Activated CD4-positive, alpha-beta T cell treated with anti-CD3 and anti-CD28 coated beads for 36 hours (primary cell): ENCODE measurements around the gene GTPBP3. TPM values are rescaled to one million over a fixed set of nuclear protein-coding genes. Genes with fewer than 3 reads are reported as not detected.

Experiments
- ATAC-seq: fragments of 200-7000 bp; cut with Tn5 transposase; one replicate; pipeline ENCODE4 v1.10.0; 2021; ENCODE audit warnings: mild to moderate bottlenecking, moderate library complexity
- CTCF ChIA-PET: fragments of 350-600 bp; sonication (Branson Sonifier 250); formaldehyde crosslinking; loops from one replicate; lab custom pipeline; 2021; ENCODE audit warnings: antibody characterized with exemption; lab: Charles Lee
- POLR2A ChIA-PET: fragments of 350-600 bp; sonication (Branson Sonifier 250); formaldehyde crosslinking; loops from one replicate; lab custom pipeline; 2021; ENCODE audit warnings: antibody characterized with exemption, inconsistent platforms; lab: Charles Lee
- DNase-seq: peaks from one replicate; pipeline ENCODE4 v3.0.0-alpha.2; 2020
- H3K27ac Mint-ChIP-seq: one replicate; pipeline ENCODE4 v1.8.0; 2021; ENCODE audit warnings: mixed read lengths
- H3K27me3 Mint-ChIP-seq: one replicate; pipeline ENCODE4 v1.8.0; 2021; ENCODE audit warnings: mixed read lengths
- H3K36me3 Mint-ChIP-seq: one replicate; pipeline ENCODE4 v1.8.0; 2021; ENCODE audit warnings: low read depth, mixed read lengths
- H3K4me1 Mint-ChIP-seq: one replicate; pipeline ENCODE4 v1.8.0; 2021; ENCODE audit warnings: mixed read lengths
- H3K4me3 Mint-ChIP-seq: one replicate; pipeline ENCODE4 v1.8.0; 2021; ENCODE audit warnings: mild to moderate bottlenecking, moderate library complexity, mixed read lengths
- H3K9me3 Mint-ChIP-seq: one replicate; pipeline ENCODE4 v1.8.0; 2021; ENCODE audit warnings: low read depth, mixed read lengths
- intact Hi-C, 2 experiments: fragments of 100-400 bp; cut with DNase I in 1 of 2; cut with micrococcal nuclease in 1 of 2; formaldehyde crosslinking; loops; one replicate each; pipeline versions ENCODE4 v1.14.2 to v1.15.1; 2022 to 2024; cut with DNase I, micrococcal nuclease
- total RNA-seq, 2 experiments: library from RNA; stranded (reverse); gene quantifications; one replicate each; pipeline ENCODE4 v1.2.3, GENCODE V29; 2021

The GTPBP3 gene
- total RNA-seq, 2 experiments from 2014 or later: 37.3 to 39.8 TPM

- peaks cover 5% of the 10 kb centered on the region for H3K4me1 Mint-ChIP-seq
- no peak for ATAC-seq
- no peak overlapping the region for H3K27ac Mint-ChIP-seq
- intact Hi-C loops: no loop called here
- H3K27me3 Mint-ChIP-seq: peaks cover 4% of the 10 kb centered on the region
- no peaks in the 10 kb centered on the region for H3K9me3 Mint-ChIP-seq
- CTCF ChIA-PET: interaction anchor here (0.7 to 1.5 kb wide), 4 partner anchors 14 to 85 kb away, joined by 3 to 6 read pairs (median 4); no protein-coding TSS in a partner anchor
- no peak for DNase-seq
- no peak overlapping the region for H3K4me3 Mint-ChIP-seq
- no peaks in the 10 kb centered on the region for H3K36me3 Mint-ChIP-seq
- POLR2A ChIA-PET: no interaction called here
Observed at GRCh38 chr19:17365361-17365760, 28.0 kb downstream of the GTPBP3 start.

GRCh38 chr19:17370026-17370587 is 32.8 kb downstream of the GTPBP3 start:
- ChIA-PET CTCF (no interaction called here), POLR2A (no interaction called here)
- no peaks in the 10 kb centered on the region for H3K36me3 Mint-ChIP-seq
- no peak for DNase-seq
- H3K9me3 Mint-ChIP-seq: no peaks in the 10 kb centered on the region
- no peak overlapping the region for H3K4me3 Mint-ChIP-seq
- no peak for ATAC-seq
- peaks cover 4% of the 10 kb centered on the region for H3K27me3 Mint-ChIP-seq
- peaks cover 7% of the 10 kb centered on the region for H3K4me1 Mint-ChIP-seq
- intact Hi-C loops: no loop called here
- no peak overlapping the region for H3K27ac Mint-ChIP-seq

DNA sequence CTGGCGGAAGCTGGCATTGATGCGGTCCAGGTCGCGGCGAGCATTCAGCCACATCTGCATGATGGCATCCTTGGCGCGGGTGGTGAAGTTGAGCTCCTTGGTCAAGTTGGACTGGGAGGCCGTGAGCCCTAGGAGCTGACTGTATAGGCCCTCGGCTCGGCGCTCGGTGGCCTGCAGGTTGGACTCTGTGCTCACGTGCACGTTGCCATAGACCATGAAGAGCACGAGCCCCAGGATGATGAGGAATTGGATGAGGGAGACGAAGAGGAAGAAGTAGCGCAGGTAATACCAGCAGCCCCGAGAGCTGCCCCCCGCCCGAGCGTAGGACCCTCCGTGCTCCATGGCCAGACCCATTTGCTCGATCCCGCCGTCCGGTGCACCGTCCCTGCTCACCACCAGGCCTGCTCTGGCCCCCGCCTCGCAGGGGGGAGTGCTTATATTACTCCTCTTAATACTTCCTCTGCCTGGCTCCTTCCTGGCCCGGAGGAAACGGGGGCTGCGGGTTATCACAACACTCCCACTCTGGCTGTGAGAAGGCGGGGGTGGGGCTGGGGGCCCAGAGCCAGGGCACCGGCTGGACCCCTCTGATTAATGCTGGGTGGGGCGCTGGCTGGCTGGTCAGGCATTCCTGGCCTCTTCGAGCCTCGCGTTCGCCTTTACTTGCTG is 39.7 kb downstream of the GTPBP3 start, which contains the start of gene PLVAP:
Gene PLVAP, minus strand, starts transcription at position 408 of the 666 bp plus-strand sequence. Its CDS starts 54 bp downstream, at position 354.
- POLR2A ChIA-PET: no interaction called here
- H3K36me3 Mint-ChIP-seq: peaks cover 2% of the 10 kb centered on the region
- H3K27me3 Mint-ChIP-seq: peaks cover 10% of the 10 kb centered on the region
- intact Hi-C loops: no loop called here
- no peak within 1 kb of the TSS for H3K27ac Mint-ChIP-seq
- DNase-seq (no peak), ATAC-seq (no peak)
- CTCF ChIA-PET: interaction anchor here (1.4 kb wide), 1 partner anchor 12 kb away, joined by 5 read pairs; no protein-coding TSS in a partner anchor
- H3K9me3 Mint-ChIP-seq: peaks cover 4% of the 10 kb centered on the region
- H3K4me1 Mint-ChIP-seq: no peaks in the 10 kb centered on the region
- H3K4me3 Mint-ChIP-seq: no peak within 1 kb of the TSS

DNA sequence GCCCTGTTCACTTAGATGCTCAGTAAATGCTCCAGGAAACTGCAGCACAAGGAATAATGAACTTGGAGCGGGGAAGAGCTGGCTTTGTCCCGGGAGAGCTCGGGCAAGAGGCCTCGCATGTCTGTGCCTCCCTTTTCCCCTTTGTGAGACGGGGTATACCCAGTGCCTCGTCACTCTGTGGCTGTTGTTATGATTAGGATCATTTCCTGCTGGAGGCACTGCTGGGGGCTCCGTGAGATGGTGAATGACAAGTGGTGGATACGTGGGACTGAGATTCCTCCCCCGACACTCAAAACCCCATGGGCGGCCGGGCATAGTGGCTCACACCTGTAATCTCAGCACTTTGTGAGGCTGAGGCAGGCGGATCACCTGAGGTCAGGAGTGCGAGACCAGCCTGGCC is 40.9 kb downstream of the GTPBP3 start:
- ChIA-PET CTCF (no interaction called here), POLR2A (no interaction called here)
- Mint-ChIP-seq H3K27ac (no peak overlapping the region), H3K27me3 (peaks cover 10% of the 10 kb centered on the region), H3K9me3 (peaks cover 4% of the 10 kb centered on the region), H3K4me3 (no peak overlapping the region), H3K4me1 (peaks cover 7% of the 10 kb centered on the region), H3K36me3 (peaks cover 2% of the 10 kb centered on the region)
- no peak for DNase-seq
- intact Hi-C loops: no loop called here
- no peak for ATAC-seq

- no peak overlapping the region for H3K27ac Mint-ChIP-seq
- H3K4me1 Mint-ChIP-seq: peaks cover 8% of the 10 kb centered on the region
- H3K9me3 Mint-ChIP-seq: peaks cover 4% of the 10 kb centered on the region
- intact Hi-C loops: no loop called here
- H3K36me3 Mint-ChIP-seq: peaks cover 2% of the 10 kb centered on the region
- no peak for ATAC-seq
- ChIA-PET CTCF (interaction anchor here (1.1 kb wide), 1 partner anchor 112 kb away, joined by 4 read pairs; the partner anchor contains the start of gene BABAM1), POLR2A (no interaction called here)
- no peak overlapping the region for H3K4me3 Mint-ChIP-seq
- peaks cover 10% of the 10 kb centered on the region for H3K27me3 Mint-ChIP-seq
- DNase-seq: no peak
Observed at GRCh38 chr19:17379221-17379631, 41.9 kb downstream of the GTPBP3 start.

- H3K4me1 Mint-ChIP-seq: peaks cover 8% of the 10 kb centered on the region
- CTCF ChIA-PET: interaction anchor here (0.9 to 1.1 kb wide), 3 partner anchors 9 to 48 kb away, joined by 3 to 5 read pairs (median 3); no protein-coding TSS in a partner anchor
- peaks cover 10% of the 10 kb centered on the region for H3K27me3 Mint-ChIP-seq
- POLR2A ChIA-PET: no interaction called here
- intact Hi-C loops: no loop called here
- DNase-seq (no peak), ATAC-seq (no peak)
- no peak overlapping the region for H3K4me3 Mint-ChIP-seq
- H3K27ac Mint-ChIP-seq: no peak overlapping the region
- H3K9me3 Mint-ChIP-seq: peaks cover 4% of the 10 kb centered on the region
- H3K36me3 Mint-ChIP-seq: peaks cover 2% of the 10 kb centered on the region
Observed at GRCh38 chr19:17380426-17381138, 43.2 kb downstream of the GTPBP3 start.

DNA sequence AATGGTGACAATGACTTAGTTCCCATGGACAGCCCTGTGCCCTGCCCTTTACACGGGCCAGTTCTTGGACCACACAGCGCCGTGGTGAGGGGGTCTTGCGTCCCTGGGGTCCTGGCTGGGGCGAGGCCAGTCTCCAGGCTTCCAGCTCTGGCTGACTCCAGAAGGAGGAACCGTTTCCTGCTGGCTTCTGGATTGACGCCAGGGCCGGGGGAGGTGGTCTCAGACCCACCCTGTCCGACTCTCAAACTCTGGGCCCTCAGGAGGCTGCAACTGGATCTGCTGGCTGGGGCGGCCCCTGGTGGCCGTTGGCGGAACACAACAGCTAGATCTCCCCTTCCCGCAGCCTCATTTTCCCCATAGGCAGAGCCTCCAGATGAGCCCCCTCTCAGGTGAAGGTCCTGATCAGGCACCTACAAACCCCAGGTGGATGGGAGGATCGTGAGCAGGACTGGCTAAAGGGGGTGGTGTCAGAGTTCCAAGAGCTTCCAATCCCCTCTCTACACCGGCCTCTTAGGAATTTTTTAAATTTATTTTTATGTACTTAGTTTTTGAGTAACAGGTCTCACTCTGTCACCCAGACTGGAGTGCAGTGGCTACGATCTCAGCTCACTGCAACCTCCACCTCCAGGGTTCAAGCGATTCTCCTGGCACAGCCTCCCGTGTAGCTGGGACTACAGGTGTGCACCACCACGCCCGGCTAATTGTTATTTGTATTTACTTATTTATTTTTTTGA is 48.7 kb downstream of the GTPBP3 start:
- H3K27ac Mint-ChIP-seq: no peak overlapping the region
- H3K4me3 Mint-ChIP-seq: no peak overlapping the region
- CTCF ChIA-PET: interaction anchor here (0.6 to 1.9 kb wide), 23 partner anchors 9 to 552 kb away, joined by 3 to 8 read pairs (median 3); partner anchors contain the start of genes ABHD8, BST2, DDA1 and MRPL34
- intact Hi-C loops: loop anchor here (1.0 kb wide), 2 partner anchors 40 to 94 kb away; no protein-coding TSS in a partner anchor
- POLR2A ChIA-PET: no interaction called here
- peaks cover 4% of the 10 kb centered on the region for H3K27me3 Mint-ChIP-seq
- no peaks in the 10 kb centered on the region for H3K36me3 Mint-ChIP-seq
- DNase-seq (peak; percentile 82), ATAC-seq (peak; percentile 31)
- H3K9me3 Mint-ChIP-seq: no peaks in the 10 kb centered on the region
- peaks cover 12% of the 10 kb centered on the region for H3K4me1 Mint-ChIP-seq

DNA sequence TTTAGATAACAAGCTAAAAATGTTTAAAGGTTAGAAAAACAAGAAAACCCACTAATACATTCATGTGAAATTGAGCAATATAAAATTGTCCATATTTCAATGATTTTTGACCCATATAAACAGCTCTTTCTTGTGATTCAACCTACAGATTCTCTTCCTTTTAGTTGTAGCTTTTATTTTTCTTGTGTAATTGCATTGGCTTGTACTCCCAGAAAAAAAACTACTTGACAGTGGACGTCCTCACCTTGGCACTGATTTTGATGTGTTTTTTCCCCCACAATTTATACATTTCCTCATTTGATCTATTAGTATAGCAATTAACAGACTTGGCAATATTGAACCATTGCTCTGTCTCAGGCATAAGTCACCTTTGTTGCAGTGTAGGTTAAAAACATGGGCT is 51.9 kb downstream of the GTPBP3 start:
- POLR2A ChIA-PET: no interaction called here
- intact Hi-C loops: no loop called here
- CTCF ChIA-PET: interaction anchor here (0.6 to 2.3 kb wide), 16 partner anchors 8 to 442 kb away, joined by 3 to 13 read pairs (median 5); partner anchors contain the start of genes BABAM1, BST2, DDA1 and MRPL34
- Mint-ChIP-seq H3K36me3 (no peaks in the 10 kb centered on the region), H3K4me1 (peaks cover 13% of the 10 kb centered on the region), H3K27me3 (peaks cover 4% of the 10 kb centered on the region), H3K9me3 (no peaks in the 10 kb centered on the region), H3K27ac (no peak overlapping the region), H3K4me3 (no peak overlapping the region)
- DNase-seq (no peak), ATAC-seq (no peak)

GRCh38 chr19:17389957-17390664 is 52.8 kb downstream of the GTPBP3 start:
- Mint-ChIP-seq H3K36me3 (no peaks in the 10 kb centered on the region), H3K4me3 (peak overlapping the region; percentile 83), H3K27ac (no peak overlapping the region), H3K9me3 (no peaks in the 10 kb centered on the region), H3K4me1 (peaks cover 19% of the 10 kb centered on the region), H3K27me3 (peaks cover 4% of the 10 kb centered on the region)
- intact Hi-C loops: loop anchor here (2.0 to 5.0 kb wide), 6 partner anchors 15 to 313 kb away; partner anchors contain the start of genes BST2 (in 1 of the 2), DDA1 (in 1 of the 2), GTPBP3 (in 1 of the 2) and HAUS8 (in 1 of the 2)
- DNase-seq (no peak), ATAC-seq (no peak)
- ChIA-PET CTCF (interaction anchor here (0.6 to 2.3 kb wide), 19 partner anchors 9 to 129 kb away, joined by 3 to 13 read pairs (median 5); partner anchors contain the start of genes BABAM1, BST2, DDA1 and MRPL34), POLR2A (no interaction called here)
